Lower leg skin (tissue), 4 donors: ENCODE results near the gene BCL3. TPM values are rescaled to one million over a fixed set of nuclear protein-coding genes. Genes with fewer than 3 reads are reported as not detected.
A peak's percentile ranks its signal among the peaks of the same experiment; 100 is the strongest.

Source experiments
- DNase-seq, 2 donors: peaks; one replicate each; pipeline ENCODE4 v3.0.0-alpha.2; 2019; ENCODE audit warnings: low spot score in 2 of 2
- H3K4me3 ChIP-seq: fragments of 200-600 bp; sonication (generic); 2 replicates; pipeline ENCODE4 v1.5.1; 2017; ENCODE audit warnings: mild to moderate bottlenecking, low read depth; ENCODE audit not compliant: poor library complexity, severe bottlenecking
- POLR2A ChIP-seq, 2 donors: fragments of 450-650 bp; IDR thresholded peaks; one replicate each; pipeline ENCODE4 v1.6.1; 2016 to 2017; ENCODE audit warnings: antibody characterized with exemption in 2 of 2, mild to moderate bottlenecking in 1 of 2, moderate library complexity in 1 of 2
- WGBS, 2 donors: methylation state at CpG; one replicate each; pipeline ENCODE4 v1.1.5; 2018; 5-methylcytosine and 5-hydroxymethylcytosine counted together
- intact Hi-C: fragments of 100-400 bp; cut with DNase I; formaldehyde crosslinking; loops from one replicate; pipeline ENCODE4 v1.15.0; 2023; ENCODE audit warnings: low total_unique reads
- total RNA-seq, 4 donors: library from RNA; depleted of rRNA; stranded (reverse); fragments of >200 nt; gene quantifications; one replicate each; pipeline ENCODE4 v1.1.0, GENCODE V29; 2016
- TF ChIP-seq, protein P1 (sequence below), 3 donors: fragments of 450-650 bp; IDR thresholded peaks; one replicate each; pipeline ENCODE4 v1.5.1; 2016; ENCODE audit warnings: antibody characterized with exemption in 3 of 3, mild to moderate bottlenecking in 3 of 3, moderate library complexity in 2 of 3

The BCL3 gene
- total RNA-seq, 4 donors from 2014 or later = 17.1 to 27.3 (median 19.0) TPM

DNA sequence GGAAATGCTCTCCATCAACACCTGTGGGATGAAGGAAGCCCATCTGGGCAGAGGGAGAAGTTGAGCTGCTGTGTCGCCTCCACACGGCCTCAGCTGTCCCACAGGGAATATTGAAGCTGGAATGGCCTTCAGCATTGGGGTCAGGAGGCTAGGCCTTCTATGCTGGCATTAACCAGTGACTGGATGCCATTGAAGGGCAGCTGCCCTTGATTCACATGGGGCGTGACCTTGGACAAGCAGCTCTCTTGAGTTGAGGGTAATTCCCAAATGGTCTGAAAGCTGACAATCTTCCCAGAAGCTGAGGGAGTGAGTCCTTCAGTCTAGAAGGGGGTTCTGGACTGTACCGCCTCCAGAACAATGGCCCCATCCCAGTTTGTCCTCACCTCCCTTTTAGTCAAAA lies 6.7 kb downstream of the BCL3 start:
- intact Hi-C loops = loop anchor here (5.0 kb wide), 1 partner anchor 827 kb away; the partner anchor contains the start of gene OPA3
- H3K4me3 ChIP-seq = no peak overlapping the region
- TF ChIP-seq POLR2A (IDR thresholded peaks at IDR 0.05) = no peak
- TF ChIP-seq, protein P1, sequence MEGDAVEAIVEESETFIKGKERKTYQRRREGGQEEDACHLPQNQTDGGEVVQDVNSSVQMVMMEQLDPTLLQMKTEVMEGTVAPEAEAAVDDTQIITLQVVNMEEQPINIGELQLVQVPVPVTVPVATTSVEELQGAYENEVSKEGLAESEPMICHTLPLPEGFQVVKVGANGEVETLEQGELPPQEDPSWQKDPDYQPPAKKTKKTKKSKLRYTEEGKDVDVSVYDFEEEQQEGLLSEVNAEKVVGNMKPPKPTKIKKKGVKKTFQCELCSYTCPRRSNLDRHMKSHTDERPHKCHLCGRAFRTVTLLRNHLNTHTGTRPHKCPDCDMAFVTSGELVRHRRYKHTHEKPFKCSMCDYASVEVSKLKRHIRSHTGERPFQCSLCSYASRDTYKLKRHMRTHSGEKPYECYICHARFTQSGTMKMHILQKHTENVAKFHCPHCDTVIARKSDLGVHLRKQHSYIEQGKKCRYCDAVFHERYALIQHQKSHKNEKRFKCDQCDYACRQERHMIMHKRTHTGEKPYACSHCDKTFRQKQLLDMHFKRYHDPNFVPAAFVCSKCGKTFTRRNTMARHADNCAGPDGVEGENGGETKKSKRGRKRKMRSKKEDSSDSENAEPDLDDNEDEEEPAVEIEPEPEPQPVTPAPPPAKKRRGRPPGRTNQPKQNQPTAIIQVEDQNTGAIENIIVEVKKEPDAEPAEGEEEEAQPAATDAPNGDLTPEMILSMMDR (IDR thresholded peaks at IDR 0.05) = no peak
- WGBS, 2 donors = 58 to 65% methylated on average over 4 of the region's 4 CpGs
- DNase-seq = no peak

DNA sequence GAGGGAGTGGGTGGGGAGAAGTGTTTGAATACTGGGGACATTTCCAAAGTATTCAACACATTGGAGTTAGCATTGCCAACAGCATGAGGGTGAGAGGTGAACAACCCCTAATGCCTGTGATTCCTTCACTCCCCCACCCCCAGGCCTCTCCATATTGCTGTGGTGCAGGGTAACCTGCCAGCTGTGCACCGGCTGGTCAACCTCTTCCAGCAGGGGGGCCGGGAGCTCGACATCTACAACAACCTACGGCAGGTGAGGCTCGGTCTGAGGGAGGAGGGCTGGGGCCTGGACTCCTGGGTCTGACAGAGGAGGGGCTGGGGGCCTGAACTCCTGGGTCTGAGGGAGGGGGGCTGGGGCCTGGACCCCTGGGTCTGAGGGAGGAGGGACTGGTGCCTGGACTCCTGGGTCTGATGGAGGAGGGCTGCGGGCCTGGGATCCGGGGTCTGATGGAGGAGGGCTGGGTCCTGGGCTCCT lies 7.6 kb downstream of the BCL3 start:
- WGBS, 2 donors = 90 to 91% methylated on average over 7 of the region's 7 CpGs
- DNase-seq = no peak
- H3K4me3 ChIP-seq = no peak overlapping the region
- intact Hi-C loops = loop anchor here (5.0 kb wide), 1 partner anchor 826 kb away; the partner anchor contains the start of gene OPA3
- TF ChIP-seq POLR2A (IDR thresholded peaks at IDR 0.05) = no peak
- TF ChIP-seq, protein P1 (IDR thresholded peaks at IDR 0.05) = no peak

DNA sequence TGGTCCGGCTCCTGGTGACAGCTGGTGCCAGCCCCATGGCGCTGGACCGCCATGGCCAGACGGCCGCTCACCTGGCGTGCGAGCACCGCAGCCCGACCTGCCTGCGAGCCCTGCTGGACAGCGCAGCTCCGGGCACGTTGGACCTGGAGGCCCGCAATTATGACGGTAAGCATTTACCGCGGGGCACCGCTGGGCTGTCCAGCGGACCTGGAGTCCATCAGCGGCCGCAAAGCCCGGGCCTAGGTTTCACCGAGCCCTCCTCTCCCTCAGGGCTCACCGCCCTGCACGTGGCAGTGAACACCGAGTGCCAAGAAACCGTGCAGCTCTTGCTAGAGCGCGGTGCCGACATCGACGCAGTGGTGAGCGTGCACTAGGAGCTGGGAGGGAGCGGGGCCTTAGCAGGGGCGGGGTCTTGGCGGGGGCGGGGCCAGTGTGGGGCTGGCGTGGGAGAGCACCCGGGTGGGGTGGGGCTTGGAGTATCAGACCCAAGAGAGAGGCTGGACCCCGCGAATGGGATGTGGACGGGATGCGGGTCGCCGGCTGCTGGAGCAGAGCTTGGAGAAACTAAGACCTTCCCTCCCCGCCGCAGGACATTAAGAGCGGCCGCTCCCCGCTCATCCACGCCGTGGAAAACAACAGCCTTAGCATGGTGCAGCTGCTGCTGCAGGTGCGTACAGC lies 8.7 kb downstream of the BCL3 start:
- WGBS, 2 donors = 53 to 64% methylated on average over 21 to 42 of the region's 53 CpGs
- peak in 1 of 2 donors; percentile 90 for DNase-seq
- TF ChIP-seq, protein P1 (IDR thresholded peaks at IDR 0.05) = no peak
- no peak for TF ChIP-seq POLR2A (IDR thresholded peaks at IDR 0.05)
- intact Hi-C loops = loop anchor here (5.0 kb wide), 1 partner anchor 825 kb away; the partner anchor contains the start of gene OPA3
- H3K4me3 ChIP-seq = no peak overlapping the region

DNA sequence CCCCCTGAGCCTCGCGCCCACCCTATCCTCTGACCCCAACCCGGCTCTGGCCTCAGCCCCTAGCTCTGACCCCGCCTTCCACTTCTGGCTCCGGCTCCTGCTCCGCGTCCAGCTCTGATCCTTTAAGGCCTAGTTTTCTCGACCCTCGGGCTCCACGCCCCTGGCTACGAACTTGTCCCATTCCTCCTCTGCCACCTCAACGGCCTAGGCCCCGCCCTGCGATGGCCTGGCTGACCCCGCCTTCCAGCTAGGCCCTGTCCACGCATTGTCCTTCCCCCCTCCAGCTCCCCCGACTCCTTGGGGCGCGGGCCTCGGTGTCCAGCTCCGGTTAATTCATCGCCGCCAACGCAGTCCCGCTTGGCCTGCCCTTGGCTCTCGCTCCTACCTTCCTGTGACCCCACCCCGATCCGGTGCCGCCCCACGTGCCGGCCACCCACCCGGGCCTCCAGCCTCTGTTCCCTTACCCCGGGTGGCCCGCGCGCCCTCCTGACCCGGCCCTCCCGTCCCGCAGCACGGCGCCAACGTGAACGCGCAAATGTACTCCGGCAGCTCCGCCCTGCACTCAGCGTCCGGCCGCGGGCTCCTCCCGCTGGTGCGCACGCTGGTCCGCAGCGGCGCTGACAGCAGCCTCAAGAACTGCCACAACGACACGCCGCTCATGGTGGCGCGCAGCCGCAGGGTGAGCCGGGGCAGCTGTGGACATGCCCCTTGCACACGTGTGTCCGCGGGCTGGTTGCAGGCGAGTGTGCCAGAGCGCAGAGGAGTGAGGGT lies 9.4 kb downstream of the BCL3 start:
- DNase-seq = no peak
- intact Hi-C loops = loop anchor here (5.0 kb wide), 1 partner anchor 824 kb away; the partner anchor contains the start of gene OPA3
- 68 to 76% methylated on average over 59 to 64 of the region's 68 CpGs for WGBS, 2 donors
- TF ChIP-seq, protein P1 (IDR thresholded peaks at IDR 0.05) = no peak
- TF ChIP-seq POLR2A (IDR thresholded peaks at IDR 0.05) = no peak
- H3K4me3 ChIP-seq = no peak overlapping the region

DNA sequence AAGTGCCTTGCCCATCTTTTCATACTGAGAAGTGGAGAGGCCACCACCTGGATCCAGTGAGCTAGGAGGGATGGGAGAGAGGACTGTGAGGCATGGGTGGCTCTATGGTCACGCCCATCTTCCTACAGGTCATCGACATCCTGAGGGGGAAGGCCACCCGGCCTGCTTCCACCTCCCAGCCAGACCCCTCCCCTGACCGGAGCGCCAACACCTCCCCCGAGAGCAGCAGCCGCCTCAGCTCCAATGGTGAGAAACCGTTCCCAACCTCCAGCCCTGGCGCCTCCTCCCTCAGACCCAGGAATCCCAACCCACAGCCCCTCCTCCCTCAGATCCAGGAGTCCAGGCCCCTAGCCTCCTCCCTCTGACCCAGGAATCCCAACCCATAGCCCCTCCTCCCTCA lies 10.1 kb downstream of the BCL3 start:
- WGBS, 2 donors = 75 to 83% methylated on average over 9 of the region's 9 CpGs
- DNase-seq = no peak

More for the DNA sequence above, 10.1 kb downstream of the BCL3 start:
- intact Hi-C loops = loop anchor here (5.0 kb wide), 1 partner anchor 824 kb away; the partner anchor contains the start of gene OPA3
- no peak overlapping the region for H3K4me3 ChIP-seq
- TF ChIP-seq, protein P1 (IDR thresholded peaks at IDR 0.05) = no peak
- TF ChIP-seq POLR2A (IDR thresholded peaks at IDR 0.05) = no peak
